GM18867 (cell line): ENCODE data around the gene MPC2.
"Not testable (repeated sequence)": the region's sequence is repeated elsewhere in the genome, so short reads cannot be mapped to it uniquely, and the experiment has no call there.

Source experiments
- ATAC-seq: cut with Tn5 transposase; IDR thresholded peaks from one replicate; pipeline ENCODE4 v1.9.1; 2021; ENCODE audit warnings: mild to moderate bottlenecking, moderate library complexity; ENCODE audit not compliant: unreplicated experiment

MPC2 gene

DNA sequence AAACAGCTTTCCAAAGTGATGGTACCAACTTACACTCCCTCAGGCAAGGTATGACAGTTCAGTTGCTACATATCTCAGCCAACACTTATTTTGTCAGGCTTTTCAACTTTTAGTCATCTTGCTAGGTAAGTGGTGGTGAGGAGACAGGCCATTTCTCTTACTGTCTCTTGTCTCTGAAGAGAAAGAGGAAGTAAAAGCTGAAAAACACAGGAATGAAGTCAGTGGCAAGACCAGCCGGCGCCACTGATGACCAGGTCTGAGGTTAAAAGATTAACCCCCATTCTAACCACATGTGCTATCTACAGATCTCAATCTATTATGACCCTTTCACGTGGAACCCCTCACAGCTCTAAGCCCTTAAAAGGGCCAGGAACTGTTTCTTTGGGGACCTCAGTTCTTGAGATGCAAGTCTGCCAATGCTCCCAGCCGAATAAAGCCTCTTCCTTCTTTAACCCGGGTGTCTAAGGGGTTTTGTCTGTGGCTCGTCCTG lies 27.1 kb downstream of the MPC2 start:
- ATAC-seq, result peak; percentile 53

DNA sequence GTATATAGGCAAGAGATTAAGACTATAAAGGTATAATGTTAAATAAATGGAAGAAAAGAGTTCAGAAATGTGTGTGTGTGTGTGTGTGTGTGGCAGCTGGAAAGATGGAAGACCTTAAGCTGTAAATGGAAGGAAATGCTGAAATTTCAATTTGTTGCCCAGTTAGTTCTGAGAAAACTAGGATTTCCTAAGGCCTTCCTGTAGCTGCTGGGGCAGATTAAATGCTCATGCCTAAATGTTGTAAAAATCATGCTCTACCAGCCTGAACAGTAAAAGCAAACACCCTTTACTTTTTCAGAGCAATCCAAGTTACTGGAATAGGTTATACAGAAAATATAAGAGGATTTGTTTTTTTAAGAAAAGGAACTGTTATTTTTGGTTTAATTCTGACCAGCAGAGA lies 31.2 kb downstream of the MPC2 start:
- ATAC-seq, result no peak

DNA sequence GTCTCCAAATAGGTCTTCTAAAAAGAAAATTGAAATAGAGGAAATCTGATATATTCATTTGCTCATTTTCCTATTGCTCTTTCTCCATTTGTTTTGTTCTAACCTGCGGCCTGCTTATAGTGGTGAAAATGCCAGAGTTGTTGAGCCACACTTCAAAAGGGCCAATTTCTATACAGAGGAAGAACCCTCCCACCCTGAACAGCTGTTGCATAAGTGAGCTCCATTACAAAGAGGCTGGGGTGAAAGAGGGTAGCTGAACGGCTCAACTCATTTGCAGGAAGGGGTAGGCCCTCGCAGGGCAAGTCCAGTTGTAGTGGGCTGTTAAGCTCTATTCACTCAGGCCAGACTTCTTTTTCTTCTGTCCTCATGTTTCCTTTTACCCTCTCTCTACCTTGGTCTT lies 31.7 kb downstream of the MPC2 start:
- no peak for ATAC-seq

DNA sequence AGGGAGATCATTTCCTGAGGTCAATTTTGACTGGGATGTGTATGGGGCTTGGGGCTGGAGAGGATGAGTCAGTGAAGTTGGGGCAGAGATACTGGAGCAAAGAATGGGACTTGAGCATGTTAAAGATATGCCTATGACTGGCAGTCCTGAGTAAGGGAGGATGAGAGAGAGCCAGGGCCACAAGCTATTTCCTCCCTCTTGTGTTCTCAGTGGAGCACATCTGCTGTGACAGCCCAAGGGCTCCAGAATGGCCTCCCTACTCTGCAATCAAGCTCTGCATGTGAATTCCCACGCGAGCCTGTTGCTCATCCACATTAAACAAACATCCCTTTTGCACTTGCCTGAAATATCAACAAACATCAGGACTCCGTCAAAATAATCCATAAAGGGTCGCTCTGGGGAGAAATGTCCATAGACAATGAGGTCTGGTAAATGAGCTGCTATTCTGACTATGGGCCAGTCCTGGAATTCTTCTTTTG lies 32.2 kb downstream of the MPC2 start:
- no peak for ATAC-seq

DNA sequence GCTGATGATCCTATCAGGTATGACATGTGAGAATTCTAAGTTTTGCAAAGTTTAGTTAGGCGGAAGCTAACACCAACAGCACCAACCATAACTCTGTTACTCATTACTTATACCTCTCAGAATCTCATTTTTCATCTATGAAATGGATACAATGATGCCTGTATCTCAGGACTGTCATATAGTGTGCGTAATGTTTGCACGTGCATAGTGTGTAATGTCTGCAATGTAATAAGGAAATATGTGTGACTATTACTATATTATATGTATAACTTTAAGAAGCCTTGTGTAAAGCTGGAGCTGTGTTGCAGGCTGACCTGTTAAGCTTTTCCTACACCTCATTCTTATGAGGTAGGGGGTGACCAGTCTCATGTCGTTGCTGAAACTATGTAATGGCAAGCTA lies 36.0 kb downstream of the MPC2 start:
- no peak for ATAC-seq

DNA sequence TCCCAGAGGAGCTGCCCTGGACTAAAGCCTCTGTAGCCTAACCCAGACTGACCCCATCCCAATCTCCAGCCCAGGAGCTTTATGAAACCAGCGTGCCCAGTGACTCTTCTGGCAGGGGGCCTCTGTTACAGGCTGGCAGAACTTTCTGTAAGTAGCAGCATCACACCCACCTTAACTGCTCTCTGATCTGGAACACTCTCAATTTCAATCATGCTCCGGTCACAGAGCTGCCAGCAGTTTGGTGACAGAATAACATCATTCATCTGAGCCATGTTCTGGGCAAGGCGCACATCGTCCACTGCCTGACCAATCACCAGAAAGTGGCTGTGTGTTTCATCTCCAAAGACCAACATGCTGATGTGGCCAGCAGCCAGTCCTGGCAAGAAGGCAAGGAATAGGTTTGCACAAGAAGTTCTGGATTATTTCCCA lies 37.6 kb downstream of the MPC2 start:
- peak; percentile 78 for ATAC-seq

DNA sequence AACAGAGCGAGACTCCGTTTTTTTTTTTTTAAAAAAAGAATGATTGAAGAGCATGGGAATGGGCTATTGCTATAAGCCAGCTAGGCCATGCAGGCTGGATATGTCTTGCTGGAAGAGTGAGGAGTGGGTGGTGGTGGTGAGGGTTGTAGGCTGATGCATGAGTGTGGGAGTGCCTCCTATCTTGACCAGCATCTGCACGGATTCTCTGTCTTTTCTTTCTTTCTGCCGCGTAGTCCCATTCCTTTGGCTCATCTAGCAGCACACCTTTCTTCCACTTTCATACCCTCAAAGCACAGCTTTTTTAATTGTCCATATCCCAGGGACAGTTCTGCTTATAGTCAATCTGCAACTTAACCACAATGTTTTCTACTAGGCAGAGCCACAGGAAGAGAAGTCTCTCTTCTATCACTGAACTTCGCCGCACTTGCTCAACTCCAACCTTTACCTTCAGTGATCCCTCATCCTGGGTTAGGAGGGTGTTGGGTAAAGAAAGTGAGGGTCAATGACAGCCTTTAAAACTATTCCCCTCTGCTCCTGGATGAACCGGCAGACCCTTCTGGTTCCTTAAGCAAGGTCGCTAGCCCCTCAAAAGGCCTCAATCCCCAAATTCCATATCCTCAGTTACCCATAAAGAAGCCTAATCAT lies 38.2 kb downstream of the MPC2 start:
- ATAC-seq, result no peak

DNA sequence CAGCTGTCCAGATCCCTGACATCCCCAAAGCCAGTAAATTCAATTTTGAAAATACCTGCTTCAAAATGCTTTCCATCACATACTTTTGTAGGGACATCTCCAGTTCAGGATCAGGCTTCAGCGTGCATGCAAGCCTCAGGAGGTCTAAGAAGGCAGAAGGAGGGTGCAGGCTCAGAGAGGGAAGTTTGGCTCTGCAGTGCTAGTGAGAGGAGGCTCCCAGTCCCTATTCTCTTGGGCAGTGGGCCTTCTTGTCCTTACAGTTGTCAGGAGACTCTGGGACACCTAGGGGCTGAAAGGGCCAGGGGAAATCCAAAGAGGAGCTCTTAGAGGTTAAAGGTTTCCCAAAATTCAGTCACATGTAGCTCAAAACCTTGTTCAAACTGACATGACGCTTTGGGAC lies 43.1 kb downstream of the MPC2 start:
- ATAC-seq, result no peak

DNA sequence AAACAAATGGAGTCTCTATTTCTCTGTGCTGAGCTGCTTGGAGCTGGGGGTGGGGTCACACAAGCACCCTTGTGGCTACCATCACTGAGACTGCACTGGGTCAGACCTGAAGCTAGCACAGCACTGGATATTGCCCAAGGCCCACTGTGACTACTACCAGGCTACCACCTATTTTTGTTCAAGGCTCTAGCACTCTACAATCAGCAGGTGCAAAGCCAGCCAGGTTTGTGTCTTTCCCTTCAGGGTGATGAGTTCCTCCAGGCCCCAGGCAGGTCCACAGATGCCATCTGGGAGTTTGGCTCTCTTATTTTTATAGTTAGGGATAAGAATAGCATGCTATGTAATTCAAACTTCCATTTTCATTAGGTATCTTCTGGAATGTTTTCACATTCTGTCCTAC lies 46.5 kb downstream of the MPC2 start:
- no peak for ATAC-seq

DNA sequence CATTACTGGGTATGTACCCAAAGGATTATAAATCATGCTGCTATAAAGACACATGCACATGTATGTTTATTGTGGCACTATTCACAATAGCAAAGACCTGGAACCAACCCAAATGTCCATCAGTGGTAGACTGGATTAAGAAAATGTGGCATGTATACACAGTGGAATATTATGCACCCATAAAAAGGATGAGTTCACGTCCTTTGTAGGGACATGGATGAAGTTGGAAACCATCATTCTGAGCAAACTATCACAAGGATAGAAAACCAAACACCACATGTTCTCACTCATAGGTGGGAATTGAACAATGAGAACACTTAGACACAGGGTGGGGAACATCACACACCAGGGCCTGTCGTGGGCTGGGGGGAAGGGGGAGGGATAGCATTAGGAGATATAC lies 49.7 kb downstream of the MPC2 start:
- not testable (repeated sequence) for ATAC-seq

DNA sequence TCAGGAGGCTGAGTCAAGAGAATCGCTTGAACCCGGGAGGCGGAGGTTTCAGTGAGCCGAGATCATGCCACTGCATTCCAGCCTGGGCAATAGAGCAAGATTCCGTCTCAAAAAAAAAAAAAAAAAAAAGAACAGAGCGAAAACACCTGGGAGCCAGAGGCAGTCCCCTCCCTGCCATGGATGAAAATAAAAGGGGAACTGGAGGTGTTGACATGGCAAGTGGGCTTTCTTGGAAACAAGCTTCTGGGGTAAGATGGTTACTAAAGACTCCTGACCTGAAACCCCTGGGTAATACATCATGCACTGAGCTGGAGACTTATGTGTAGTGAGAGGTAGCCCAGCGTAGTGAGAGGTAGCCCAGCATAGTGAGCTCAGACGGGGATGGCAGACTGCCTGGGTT lies 54.5 kb downstream of the MPC2 start:
- ATAC-seq, result no peak

DNA sequence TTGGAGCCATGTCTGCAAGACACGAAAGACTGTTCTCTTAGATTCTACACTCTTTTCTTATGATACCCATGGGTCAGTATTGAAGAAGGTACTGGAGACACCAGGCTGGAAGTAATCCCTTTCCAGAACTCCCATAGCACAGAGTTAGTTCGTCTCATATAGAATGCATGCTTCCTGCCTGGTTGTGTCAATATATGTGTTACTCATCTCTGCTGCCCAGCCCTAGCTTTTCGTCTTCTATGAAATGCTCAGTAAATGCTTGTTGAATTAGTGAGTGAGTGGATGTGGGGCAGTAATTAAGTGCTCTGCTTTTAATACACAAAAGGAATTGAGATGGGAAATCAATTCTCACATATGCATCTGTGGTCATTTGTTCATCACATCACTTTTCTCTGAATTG lies 55.1 kb downstream of the MPC2 start:
- no peak for ATAC-seq

DNA sequence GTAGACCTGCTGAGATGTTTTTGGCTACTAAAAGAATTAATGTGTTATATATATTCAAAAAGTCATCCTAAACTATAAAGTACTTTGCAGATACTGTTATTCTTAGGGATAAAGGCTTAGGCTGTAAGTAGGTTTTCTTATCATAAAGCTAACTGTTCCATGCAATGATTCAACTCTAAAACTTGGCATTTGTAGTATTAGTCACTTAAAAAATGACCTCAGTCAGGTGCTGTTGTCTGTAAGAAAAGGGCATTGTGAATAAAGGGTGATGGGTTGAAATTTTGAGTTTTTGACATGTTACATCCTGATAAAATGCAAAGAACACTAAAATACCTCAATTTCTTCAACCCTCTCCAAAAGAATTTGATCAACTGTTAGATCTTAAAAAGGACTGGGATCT lies 55.8 kb downstream of the MPC2 start:
- ATAC-seq, result no peak

DNA sequence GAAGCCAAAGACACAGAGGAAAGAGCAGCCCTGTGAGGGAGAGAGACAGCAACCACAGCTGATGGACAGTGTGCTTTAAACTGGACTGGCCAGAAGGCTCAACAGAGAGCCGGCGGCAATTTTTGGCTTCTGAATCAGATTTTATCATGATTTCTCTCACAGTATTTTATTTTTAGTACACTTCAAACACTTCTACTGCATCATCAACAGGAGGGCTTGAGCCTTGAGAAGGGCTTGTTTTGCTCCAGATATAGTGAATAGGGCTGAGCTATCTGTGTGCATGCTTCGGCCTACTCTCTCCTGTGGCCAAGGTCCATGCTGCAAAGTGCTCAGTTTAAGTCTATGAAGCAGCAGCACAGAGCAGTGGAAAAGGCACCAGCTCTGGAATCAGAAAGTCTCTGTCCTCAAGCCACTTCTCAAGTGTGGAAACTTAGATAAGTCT lies 56.3 kb downstream of the MPC2 start:
- ATAC-seq, result no peak

DNA sequence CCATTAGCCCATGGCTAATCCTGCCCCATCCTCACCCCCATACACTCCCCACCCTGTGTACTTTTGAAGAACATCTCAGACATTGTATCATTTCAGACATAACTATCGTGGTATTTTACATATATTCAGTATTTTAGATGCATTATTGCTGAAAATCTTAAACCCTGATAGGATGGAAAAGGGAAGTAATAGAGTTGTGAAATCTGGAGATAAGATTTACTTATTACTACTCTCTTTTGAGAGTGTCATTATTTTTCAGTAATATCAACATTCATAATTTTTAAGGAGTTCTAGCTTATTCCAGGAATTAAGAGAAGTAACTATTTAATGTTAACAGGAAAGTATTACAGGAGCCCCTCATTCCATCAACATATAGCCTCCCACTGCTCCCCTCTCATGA lies 57.4 kb downstream of the MPC2 start:
- ATAC-seq, result no peak

DNA sequence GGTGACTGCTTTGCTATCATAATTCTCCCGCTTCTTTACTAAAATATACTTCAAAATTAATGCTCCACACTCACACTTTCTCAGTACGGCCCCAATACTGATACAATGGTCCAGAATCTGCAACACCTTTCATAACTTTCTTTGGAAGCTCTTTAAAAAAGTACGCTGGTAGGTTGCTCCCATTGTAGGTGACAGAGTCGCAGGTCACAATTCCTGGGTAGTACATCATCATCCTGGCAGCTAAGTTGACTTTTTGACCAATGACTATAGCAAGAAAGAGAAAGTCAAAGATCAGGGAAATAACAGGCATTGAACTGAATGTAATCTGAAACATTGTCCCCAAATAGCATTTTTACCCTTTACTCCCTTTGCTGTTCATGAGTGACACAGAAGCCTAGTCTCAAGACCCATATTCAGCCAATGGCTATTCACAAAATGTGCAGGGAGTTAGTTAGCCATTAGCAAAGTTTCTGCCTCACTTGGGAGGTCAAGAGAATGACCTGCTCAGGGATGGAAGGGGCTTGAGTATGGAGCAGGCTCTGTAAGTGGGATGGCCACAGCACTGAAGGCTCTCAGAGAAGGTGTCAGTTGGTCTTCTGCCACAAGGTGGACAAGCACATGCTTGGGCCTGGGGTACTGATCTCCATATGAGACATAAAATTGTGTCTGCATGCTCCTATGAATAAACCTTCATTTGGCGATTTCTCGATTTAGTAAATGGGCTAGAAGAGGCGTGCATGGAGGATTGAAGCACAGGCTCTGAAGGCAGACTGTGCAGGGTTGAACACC lies 58.3 kb downstream of the MPC2 start:
- no peak for ATAC-seq

DNA sequence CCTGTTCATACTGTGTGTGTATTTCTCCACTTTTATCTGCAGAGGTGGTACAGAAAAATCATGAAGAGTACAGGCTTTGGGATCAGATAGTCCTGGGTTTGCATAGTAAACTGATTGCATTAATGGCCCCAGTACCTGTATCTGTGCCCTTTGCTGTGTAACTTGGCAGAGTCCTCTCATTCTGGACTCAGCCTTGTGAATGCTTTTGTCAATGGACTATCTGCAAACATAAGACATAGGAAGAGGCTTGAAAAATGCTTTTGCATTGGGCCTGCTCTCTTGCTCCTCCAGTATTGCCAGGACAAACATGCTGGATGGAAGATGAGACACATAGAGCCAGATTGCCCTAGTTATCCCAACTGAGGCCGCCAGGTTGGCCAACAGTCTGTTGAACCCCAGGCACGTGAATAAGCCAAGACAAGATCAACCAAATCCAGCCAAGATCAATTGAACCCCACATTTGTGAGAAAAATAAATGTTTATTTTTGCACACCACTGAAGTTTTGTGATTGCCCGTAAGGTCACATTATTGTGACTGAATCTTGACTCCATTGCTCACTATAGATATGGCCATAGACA lies 60.2 kb downstream of the MPC2 start:
- ATAC-seq, result no peak

DNA sequence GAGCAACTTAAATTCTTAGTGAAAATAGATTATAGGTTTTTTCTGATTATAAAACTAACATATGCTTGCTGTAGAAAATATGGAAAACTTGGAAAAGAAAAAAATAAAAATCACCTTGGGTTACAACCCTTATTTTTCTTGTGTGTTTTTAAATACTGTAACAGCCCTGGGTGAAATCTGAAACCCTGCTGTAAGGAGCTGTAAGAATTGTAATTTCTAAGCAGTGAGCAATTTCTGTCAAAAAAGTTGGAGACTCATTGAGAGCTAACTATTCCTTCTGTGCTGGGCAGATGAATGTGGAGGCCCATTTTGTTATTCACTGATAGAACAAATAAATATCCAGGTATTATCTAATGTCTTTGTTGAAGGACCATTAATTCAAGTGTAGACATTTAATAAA lies 65.5 kb downstream of the MPC2 start:
- ATAC-seq, result no peak

DNA sequence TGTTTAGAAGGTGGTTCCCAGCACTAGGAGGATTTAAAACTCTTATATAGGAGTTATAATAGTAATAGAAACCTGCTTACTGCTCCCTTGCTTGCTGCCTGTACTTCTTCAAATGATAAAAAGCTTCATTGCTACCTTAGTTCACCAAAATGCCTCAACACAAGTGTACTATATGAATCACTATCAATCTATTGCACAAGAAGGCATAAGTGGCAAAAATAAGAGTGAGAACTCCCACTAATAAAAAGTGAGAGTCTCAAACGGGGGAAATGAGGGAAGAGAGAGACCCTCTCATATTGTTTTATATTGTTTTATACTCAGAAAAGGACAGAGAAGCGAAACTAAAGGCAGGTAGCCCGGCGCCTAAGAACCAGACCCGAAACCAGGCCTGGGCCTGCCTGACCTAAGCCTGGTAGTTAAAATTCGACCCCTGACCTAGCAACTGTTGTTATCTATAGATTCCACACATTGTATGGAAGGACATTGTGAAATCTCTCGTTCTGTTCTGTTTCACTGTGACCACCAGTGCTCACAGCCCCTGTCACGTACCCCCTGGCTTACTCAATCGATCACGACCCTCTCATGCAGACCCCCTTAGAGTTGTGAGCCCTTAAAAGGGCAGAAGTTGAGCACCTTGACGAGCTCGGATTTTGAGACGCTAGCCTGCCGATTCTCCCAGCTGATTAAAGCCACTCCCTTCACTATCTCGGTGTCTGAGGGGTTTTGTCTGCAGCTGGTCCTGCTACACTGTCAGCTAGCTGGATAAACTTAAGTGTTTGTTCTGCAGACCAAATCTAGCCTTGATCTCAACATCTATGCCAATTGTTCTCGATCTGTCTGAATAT lies 67.5 kb downstream of the MPC2 start:
- ATAC-seq, result not testable (repeated sequence)

DNA sequence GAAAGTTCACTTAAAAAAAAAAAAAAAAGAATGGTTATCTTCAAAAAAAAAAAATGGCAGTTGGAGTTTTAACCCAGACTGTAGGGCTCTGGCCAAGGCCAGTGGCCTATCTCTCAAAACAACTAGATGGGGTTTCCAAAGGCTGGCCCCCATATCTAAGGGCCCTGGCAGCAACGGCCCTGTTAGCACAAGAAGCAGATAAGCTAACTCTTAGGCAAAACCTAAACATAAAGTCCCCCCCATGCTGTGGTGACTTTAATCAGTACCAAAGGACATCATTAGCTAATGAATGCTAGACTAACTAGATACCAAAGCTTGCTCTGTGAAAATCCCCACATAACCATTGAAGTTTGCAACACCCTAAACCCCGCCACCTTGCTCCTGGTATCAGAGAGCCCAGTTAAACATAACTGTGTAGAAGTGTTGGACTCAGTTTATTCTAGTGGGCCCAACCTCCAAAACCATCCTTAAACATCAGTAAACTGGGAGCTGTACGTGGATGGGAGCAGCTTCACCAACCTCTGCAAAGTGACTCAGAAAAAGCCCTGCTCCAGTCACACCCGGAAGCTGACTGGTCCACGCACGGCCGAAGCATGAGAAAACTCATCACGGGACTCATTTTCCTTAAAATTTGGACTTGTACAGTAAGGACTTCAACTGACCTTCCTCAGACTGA lies 70.0 kb downstream of the MPC2 start:
- ATAC-seq, result not testable (repeated sequence)
